ENCODE measurements around the gene ASXL2.

GRCh38 chr2:25899404-25899970, 21.2 kb upstream of the ASXL2 start:
- no peak for TF ChIP-seq BHLHE40 (IDR thresholded peaks at IDR 0.05; ENCODE audit: borderline replicate concordance)
- no peak for TF ChIP-seq SP1 (IDR thresholded peaks at IDR 0.05)
- TF ChIP-seq, protein P1, sequence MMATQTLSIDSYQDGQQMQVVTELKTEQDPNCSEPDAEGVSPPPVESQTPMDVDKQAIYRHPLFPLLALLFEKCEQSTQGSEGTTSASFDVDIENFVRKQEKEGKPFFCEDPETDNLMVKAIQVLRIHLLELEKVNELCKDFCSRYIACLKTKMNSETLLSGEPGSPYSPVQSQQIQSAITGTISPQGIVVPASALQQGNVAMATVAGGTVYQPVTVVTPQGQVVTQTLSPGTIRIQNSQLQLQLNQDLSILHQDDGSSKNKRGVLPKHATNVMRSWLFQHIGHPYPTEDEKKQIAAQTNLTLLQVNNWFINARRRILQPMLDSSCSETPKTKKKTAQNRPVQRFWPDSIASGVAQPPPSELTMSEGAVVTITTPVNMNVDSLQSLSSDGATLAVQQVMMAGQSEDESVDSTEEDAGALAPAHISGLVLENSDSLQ (IDR thresholded peaks at IDR 0.05), result no peak
- no peak for TF ChIP-seq ELF4 (IDR thresholded peaks at IDR 0.05)
- no peak for TF ChIP-seq FOXM1 (IDR thresholded peaks at IDR 0.05; ENCODE audit: borderline replicate concordance)
- TF ChIP-seq FOXA1 (IDR thresholded peaks at IDR 0.05), result no peak
- TF ChIP-seq FOXK2 (IDR thresholded peaks at IDR 0.05), result no peak
- TF ChIP-seq LEF1 (IDR thresholded peaks at IDR 0.05; ENCODE audit: borderline replicate concordance), result no peak
- no peak for TF ChIP-seq ARNT (IDR thresholded peaks at IDR 0.05)
- TF ChIP-seq HDGF (IDR thresholded peaks at IDR 0.05; ENCODE audit: borderline replicate concordance), result no peak
- no peak for TF ChIP-seq L3MBTL2 (conservative IDR thresholded peaks at IDR 0.05)
- TF ChIP-seq NFRKB (IDR thresholded peaks at IDR 0.05), result no peak
- TF ChIP-seq SUZ12 (IDR thresholded peaks at IDR 0.05), result no peak
